Large intestine (tissue), 3 donors: Measurements from ENCODE around the gene AUTS2. TPM values are rescaled to one million over a fixed set of nuclear protein-coding genes. Genes with fewer than 3 reads are reported as not detected.

Experiments used
- DNase-seq, 2 donors: peaks; one replicate each; pipeline versions ENCODE4 v3.0.0 to v3.0.0-alpha.2; 2013
- H3K27ac ChIP-seq: one replicate; pipeline ENCODE4 v1.5.1; 2013; ENCODE audit warnings: low read length
- H3K27me3 ChIP-seq: 2 replicates; pipeline ENCODE4 v1.6.1; 2013; ENCODE audit warnings: low read length; ENCODE audit not compliant: control insufficient read depth, insufficient read depth
- H3K36me3 ChIP-seq: 2 replicates; pipeline ENCODE4 v1.6.1; 2013; ENCODE audit warnings: low read length; ENCODE audit not compliant: control insufficient read depth, insufficient read depth
- H3K4me1 ChIP-seq: one replicate; pipeline ENCODE4 v1.6.1; 2013; ENCODE audit warnings: low read length; ENCODE audit not compliant: control insufficient read depth, insufficient read depth
- H3K4me3 ChIP-seq: one replicate; pipeline ENCODE4 v1.5.1; 2013; ENCODE audit warnings: low read length
- H3K9me3 ChIP-seq: one replicate; pipeline ENCODE4 v1.6.1; 2013; ENCODE audit warnings: mild to moderate bottlenecking, low read depth, low read length, moderate library complexity; ENCODE audit not compliant: control insufficient read depth
- WGBS: methylation state at CpG from one replicate; pipeline ENCODE4 v1.1.5; 2013; ENCODE audit warnings: low lambda C conversion rate; ENCODE audit not compliant: insufficient coverage; 5-methylcytosine and 5-hydroxymethylcytosine counted together
- polyA plus RNA-seq: library from polyadenylated mRNA; unstranded; fragments of 120-200 nt; gene quantifications from one replicate; pipeline ENCODE4 v1.2.1, GENCODE V29; 2013

AUTS2 gene
- polyA plus RNA-seq, 1 donor, result 51.3 TPM

DNA sequence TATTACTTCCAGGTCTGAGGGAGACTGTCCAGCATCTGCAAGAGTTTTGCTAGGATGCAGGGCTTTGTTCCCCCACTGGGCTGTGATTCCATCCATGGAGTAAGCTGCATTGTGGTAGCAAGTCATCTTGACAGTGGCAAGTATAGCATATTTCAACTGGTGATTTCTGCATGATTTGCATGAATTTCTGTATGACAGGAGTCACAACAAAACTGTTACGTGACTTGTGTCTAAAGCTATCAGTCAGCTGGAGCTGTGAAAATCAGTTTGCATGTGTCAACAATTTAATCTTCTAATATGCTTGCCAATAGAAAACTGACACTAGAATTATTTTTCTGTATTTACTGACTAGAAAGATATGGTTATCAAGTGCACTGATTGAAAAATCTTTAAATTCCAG is 344.3 kb downstream of the AUTS2 start:
- Histone ChIP-seq H3K4me1 (no peaks in the 10 kb centered on the region), H3K36me3 (no peaks in the 10 kb centered on the region), H3K9me3 (no peaks in the 10 kb centered on the region), H3K4me3 (no peak overlapping the region), H3K27ac (no peak overlapping the region), H3K27me3 (no peaks in the 10 kb centered on the region)
- DNase-seq, result no peak
- 100% methylated on average over 1 of the region's 1 CpG for WGBS

DNA sequence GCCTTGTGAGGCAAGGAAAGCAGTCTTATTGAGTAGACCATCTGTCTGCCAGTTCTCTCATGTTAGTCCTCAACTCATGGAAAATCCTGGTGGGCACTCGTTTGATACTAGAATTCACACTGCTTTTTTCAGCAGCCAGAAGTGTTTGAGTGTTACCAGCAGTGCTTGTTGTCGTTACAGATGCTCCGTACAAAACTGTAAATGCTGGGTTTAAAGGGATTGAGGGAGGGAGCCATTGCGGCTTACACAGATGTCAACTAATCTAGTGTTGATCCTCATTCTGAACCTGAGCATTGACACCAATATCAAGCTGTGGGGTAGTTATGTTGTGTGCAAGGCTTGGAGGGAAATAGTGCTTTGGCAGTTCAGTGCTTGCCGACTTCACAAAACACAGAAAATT is 348.6 kb downstream of the AUTS2 start:
- no peaks in the 10 kb centered on the region for H3K9me3 ChIP-seq
- H3K4me3 ChIP-seq, result no peak overlapping the region
- no peaks in the 10 kb centered on the region for H3K4me1 ChIP-seq
- DNase-seq, result no peak
- no peak overlapping the region for H3K27ac ChIP-seq
- H3K27me3 ChIP-seq, result no peaks in the 10 kb centered on the region
- no CpG with 5 or more reads among the region's 5 CpGs for WGBS
- H3K36me3 ChIP-seq, result no peaks in the 10 kb centered on the region

DNA sequence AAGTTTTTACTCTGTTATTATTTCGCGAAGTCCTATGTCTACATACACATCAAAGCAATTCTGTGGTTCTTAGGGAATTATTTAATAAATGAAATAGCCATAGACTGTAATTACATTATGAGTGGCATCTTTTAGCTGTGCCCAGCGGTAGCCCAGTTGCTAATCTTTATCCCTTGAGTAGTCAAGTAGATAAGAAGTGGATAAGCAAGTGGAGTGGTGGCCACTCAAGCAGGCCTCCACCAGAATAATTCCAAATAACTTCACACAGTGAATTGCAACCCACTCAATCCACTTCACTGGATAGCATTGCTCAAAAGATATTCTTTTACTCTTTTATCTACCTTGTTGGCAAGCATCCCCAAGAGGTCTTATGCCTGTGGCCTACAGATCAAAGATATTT is 349.7 kb downstream of the AUTS2 start:
- Histone ChIP-seq H3K27ac (no peak overlapping the region), H3K36me3 (no peaks in the 10 kb centered on the region), H3K4me1 (no peaks in the 10 kb centered on the region), H3K9me3 (no peaks in the 10 kb centered on the region), H3K4me3 (no peak overlapping the region), H3K27me3 (no peaks in the 10 kb centered on the region)
- no peak for DNase-seq
- no CpG with 5 or more reads among the region's 3 CpGs for WGBS

DNA sequence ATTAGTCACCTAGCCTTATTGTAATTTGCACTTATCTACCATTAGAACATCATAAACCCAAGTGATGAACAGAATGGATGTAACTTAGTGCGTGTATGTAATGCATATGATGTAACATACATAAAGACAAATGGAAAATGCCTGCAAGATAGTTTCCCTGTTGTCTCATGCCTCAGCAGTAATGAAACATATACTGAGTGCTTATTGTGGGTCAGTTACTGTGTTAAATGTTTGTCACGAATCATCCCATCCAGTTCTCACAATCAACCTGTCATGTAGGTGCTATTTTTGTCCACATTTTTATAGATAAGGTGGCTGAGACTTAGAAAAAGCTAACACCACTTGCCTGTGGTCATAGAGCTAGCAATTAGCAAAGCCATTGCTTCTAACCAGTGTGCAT is 350.8 kb downstream of the AUTS2 start:
- no CpG with 5 or more reads among the region's 2 CpGs for WGBS
- H3K27ac ChIP-seq, result no peak overlapping the region
- no peak for DNase-seq
- no peaks in the 10 kb centered on the region for H3K9me3 ChIP-seq
- no peaks in the 10 kb centered on the region for H3K27me3 ChIP-seq
- no peak overlapping the region for H3K4me3 ChIP-seq
- no peaks in the 10 kb centered on the region for H3K36me3 ChIP-seq
- no peaks in the 10 kb centered on the region for H3K4me1 ChIP-seq

DNA sequence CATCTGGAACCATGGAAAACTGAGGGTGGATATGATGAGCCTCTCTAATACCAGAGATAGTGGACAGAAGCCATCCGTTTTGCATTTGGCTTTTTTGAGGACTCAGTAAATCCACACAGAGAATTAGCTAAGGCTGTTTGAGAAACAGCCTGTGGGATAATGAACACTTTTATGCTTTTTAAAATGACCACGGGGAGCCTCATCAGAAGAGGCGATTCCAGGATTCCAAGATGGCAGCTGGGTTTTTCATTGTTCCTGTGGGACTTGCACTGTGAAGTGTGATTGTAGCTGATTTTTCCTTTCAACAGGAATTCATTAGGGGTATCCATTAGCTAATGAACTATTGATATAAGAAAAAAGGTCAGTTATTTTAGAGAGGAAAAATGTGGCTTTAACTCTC is 353.2 kb downstream of the AUTS2 start:
- no peak overlapping the region for H3K27ac ChIP-seq
- H3K4me1 ChIP-seq, result no peaks in the 10 kb centered on the region
- H3K9me3 ChIP-seq, result no peaks in the 10 kb centered on the region
- no peaks in the 10 kb centered on the region for H3K36me3 ChIP-seq
- no CpG with 5 or more reads among the region's 3 CpGs for WGBS
- H3K27me3 ChIP-seq, result no peaks in the 10 kb centered on the region
- H3K4me3 ChIP-seq, result no peak overlapping the region
- DNase-seq, result no peak

DNA sequence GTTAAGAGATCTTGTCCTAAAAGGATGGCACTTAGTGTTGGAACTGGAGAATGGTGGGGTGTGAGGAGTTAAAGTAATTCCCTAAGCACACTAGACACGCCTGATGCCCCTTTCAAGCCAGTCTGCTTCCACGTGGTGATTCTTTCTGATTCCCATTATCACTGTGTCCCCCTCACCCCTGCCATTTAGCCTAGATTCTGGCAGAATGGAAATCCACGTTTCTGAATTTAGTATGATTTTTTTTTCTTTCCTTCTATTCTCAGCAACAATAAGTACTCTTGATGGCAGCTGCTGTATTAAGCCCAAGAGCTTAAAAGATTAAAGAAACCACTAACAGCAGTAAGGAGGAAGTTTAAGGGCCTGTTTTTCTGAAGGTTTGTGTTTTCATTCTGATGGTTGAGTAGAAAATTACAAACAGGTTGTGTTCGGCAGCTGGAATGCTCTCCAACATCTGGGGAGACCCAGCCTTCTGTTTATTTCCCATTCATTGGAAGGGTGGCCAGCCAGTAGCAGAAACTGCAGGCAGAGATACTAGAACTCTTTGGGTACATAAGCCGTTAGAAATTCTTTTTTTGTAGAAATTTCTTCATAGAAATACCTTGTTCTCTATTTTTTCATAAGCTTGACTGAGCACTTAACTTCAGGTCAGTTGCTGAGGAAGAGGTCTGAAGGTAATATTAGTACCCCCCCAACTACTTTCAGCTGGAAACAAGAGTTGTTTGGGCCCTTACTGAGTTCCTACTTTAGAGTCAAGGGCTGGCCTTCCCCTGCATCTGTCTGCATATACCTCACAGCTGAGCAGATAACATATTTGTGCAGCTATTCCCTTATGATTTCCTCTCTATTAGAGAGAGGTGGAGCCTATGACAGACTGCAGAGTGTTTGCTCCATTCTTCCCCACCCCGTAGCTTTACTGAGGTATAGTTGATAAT is 355.1 kb downstream of the AUTS2 start:
- H3K27me3 ChIP-seq, result no peaks in the 10 kb centered on the region
- no peak overlapping the region for H3K4me3 ChIP-seq
- WGBS, result no CpG with 5 or more reads among the region's 6 CpGs
- H3K36me3 ChIP-seq, result no peaks in the 10 kb centered on the region
- no peaks in the 10 kb centered on the region for H3K4me1 ChIP-seq
- DNase-seq, result no peak
- no peak overlapping the region for H3K27ac ChIP-seq
- H3K9me3 ChIP-seq, result no peaks in the 10 kb centered on the region

DNA sequence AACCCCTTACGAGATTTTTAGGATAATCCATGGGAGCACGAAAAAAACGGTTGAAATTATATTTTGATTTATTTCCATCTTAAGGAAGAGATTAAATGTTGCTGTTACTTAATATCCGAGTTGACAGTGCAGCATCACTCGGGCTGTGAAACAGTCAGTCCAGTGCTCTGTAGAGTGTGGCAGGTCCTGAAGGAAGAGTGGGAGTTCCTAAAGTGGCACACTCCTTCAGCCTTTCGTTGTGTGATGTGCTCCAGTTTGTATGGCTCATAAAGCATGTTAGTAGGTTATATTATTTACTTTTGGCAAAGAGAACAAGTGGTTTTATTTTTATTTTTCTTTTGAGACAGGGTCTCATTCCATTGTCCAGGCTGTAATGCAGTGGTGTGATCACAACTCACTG is 358.3 kb downstream of the AUTS2 start:
- H3K36me3 ChIP-seq, result no peaks in the 10 kb centered on the region
- no peak overlapping the region for H3K4me3 ChIP-seq
- H3K27ac ChIP-seq, result no peak overlapping the region
- no peaks in the 10 kb centered on the region for H3K9me3 ChIP-seq
- H3K4me1 ChIP-seq, result no peaks in the 10 kb centered on the region
- H3K27me3 ChIP-seq, result no peaks in the 10 kb centered on the region
- WGBS, result no CpG with 5 or more reads among the region's 6 CpGs
- no peak for DNase-seq

DNA sequence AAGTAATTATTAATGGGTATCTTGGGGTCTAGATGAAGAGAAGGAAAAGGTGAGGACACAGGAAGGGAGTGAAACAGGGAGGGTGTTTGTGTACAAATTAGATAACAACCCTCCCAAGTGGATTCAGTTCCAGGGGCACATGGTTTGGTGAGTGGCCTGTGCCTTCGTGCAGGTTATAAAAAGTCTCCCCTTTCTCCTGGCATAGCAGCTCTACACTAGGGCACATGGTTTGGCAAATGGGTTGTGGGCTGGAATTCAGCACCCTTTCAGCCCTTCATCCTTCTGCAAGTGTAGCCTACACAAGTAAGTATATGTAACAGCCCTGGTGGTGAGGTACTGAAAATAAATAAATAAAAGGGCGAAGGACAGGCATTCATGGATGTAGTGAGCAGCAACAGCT is 359.4 kb downstream of the AUTS2 start:
- H3K4me3 ChIP-seq, result no peak overlapping the region
- no peaks in the 10 kb centered on the region for H3K9me3 ChIP-seq
- peaks cover 11% of the 10 kb centered on the region for H3K4me1 ChIP-seq
- no CpG with 5 or more reads among the region's 2 CpGs for WGBS
- H3K36me3 ChIP-seq, result no peaks in the 10 kb centered on the region
- DNase-seq, result peak in 1 of 2 donors; percentile 17
- H3K27me3 ChIP-seq, result no peaks in the 10 kb centered on the region
- no peak overlapping the region for H3K27ac ChIP-seq

DNA sequence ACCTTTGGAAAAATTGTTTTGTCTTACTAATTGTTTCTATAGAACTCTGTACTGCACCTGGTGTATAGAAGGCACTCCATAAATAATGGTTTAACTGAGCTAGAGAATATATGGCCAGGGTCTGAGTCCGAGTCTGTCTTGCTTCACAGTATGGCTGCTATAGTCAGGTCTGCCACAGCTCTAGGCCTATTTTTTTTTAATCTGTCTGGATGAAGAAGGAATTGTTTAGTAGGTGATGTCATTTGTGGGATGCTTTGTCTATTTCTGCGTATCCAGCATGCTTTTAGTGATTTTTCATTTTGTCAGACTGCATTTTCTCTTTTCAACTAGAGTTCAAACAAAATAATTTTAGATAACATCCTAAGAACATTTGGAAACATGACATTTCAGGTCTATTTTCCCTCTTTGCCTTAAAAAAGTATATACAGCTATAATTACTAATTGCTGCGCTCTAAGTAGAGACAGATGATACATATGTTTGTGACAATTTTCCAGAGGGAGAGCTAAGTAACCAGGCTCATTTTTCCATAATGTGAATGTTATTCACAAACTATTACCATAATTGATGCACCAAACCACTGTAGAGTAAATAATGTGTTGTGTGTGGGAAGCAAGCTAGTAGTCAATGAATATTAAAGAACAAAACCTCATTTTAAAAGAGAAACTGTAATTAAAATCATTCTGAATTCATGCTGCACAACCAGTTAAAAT is 361.7 kb downstream of the AUTS2 start:
- Histone ChIP-seq H3K9me3 (no peaks in the 10 kb centered on the region), H3K27me3 (no peaks in the 10 kb centered on the region), H3K27ac (no peak overlapping the region), H3K4me3 (no peak overlapping the region), H3K4me1 (peaks cover 17% of the 10 kb centered on the region), H3K36me3 (no peaks in the 10 kb centered on the region)
- DNase-seq, result no peak
- no CpG with 5 or more reads among the region's 3 CpGs for WGBS

DNA sequence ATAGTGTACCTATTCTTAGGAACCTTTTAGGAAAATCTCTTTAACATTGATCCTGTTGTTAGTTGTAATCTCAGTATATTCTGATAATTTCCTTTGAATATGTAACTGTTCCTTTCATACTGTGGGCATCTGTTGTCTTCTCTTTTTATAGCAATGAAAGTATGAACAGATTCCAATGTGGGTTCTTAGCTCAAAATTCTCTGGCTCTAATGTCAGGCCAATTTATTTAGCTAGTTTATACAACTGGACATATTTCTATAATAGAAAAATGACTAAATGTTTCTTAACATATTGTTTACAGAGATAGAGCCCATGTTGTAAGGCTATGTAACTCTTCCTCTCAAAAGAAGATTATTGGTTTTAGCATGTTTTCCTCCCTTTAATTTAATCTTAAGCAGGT is 363.2 kb downstream of the AUTS2 start:
- DNase-seq, result no peak
- no peaks in the 10 kb centered on the region for H3K36me3 ChIP-seq
- H3K27ac ChIP-seq, result peak overlapping the region; percentile 18
- no peaks in the 10 kb centered on the region for H3K9me3 ChIP-seq
- no peak overlapping the region for H3K4me3 ChIP-seq
- H3K27me3 ChIP-seq, result peaks cover 4% of the 10 kb centered on the region
- H3K4me1 ChIP-seq, result peaks cover 17% of the 10 kb centered on the region
